SK-N-MC (cell line): ENCODE data around the gene AMIGO2.

ENCODE experiments used
- EZH2 ChIP-seq: fragments of 200-600 bp; sonication (generic); IDR thresholded peaks from one replicate; pipeline ENCODE4 v1.6.1; 2017; ENCODE audit warnings: antibody characterized with exemption
- POLR2AphosphoS5 ChIP-seq: IDR thresholded peaks from 2 replicates; pipeline ENCODE4 v1.6.1; 2012; ENCODE audit warnings: mild to moderate bottlenecking, low read depth, low read length, borderline replicate concordance

DNA sequence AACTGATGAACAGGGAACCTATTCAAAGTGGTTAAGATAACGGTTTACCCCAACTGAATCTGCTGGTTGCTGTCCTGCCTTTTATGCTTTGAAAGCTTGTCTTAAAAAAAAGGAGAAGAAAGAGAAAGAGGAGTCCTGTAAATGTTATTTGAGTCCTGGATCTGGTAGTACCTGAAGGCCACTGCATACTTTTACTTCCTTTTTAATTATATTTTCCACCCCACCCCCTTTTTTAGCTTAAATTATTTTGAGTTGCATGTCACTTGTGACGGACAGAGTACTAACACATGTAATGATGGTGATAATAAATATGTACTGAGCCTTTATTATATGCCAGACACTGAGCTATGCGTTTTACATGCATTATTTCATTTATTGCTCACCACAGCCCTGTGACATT lies 2.5 kb upstream of the AMIGO2 start:
- no peak for TF ChIP-seq EZH2
- TF ChIP-seq POLR2AphosphoS5: no peak
